ENCODE data around the gene SLC7A1.

GRCh38 chr13:29479716-29480492 is 115.6 kb downstream of the SLC7A1 start:
- no peak for TF ChIP-seq CTCF (IDR thresholded peaks at IDR 0.05; ENCODE audit: low read depth, low read length)
- TF ChIP-seq POLR2A (IDR thresholded peaks at IDR 0.05; ENCODE audit: extremely low read depth, insufficient read length): no peak
- TF ChIP-seq, protein P1, sequence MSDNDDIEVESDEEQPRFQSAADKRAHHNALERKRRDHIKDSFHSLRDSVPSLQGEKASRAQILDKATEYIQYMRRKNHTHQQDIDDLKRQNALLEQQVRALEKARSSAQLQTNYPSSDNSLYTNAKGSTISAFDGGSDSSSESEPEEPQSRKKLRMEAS (IDR thresholded peaks at IDR 0.05; ENCODE audit: low read depth, low read length): no peak
- no peak for TF ChIP-seq MYC (IDR thresholded peaks at IDR 0.05; ENCODE audit: low read depth, low read length)

Data from NB4 (cell line).